ENCODE data around the gene LAMA5. TPM values are rescaled to one million over a fixed set of nuclear protein-coding genes. Genes with fewer than 3 reads are reported as not detected.

LAMA5 gene
- total RNA-seq, 2 donors from 2014 or later: 170 to 272 TPM

GRCh38 chr20:62303062-62303339, 64.1 kb downstream of the LAMA5 start:
- peak overlapping the region; percentile 84 to 91 for H3K4me3 ChIP-seq
- intact Hi-C loops (cut with DNase I): loop anchor here (2.0 to 10.0 kb wide), 2 partner anchors 74 to 192 kb away; no protein-coding TSS in a partner anchor
- peaks cover 0 to 16% of the 10 kb centered on the region in 2 donors for H3K36me3 ChIP-seq
- H3K27ac ChIP-seq: peak overlapping the region; percentile 98 to 99
- TF ChIP-seq POLR2A (IDR thresholded peaks at IDR 0.05): no peak
- no peak for TF ChIP-seq CTCF (IDR thresholded peaks at IDR 0.05)
- no peak for TF ChIP-seq POLR2AphosphoS5 (IDR thresholded peaks at IDR 0.05)
- no peaks in the 10 kb centered on the region for H3K9me3 ChIP-seq
- H3K27me3 ChIP-seq (replicated peaks; ENCODE audit: insufficient read depth): no peaks in the 10 kb centered on the region
- no peak for DNase-seq (ENCODE audit: low spot score)
- H3K4me1 ChIP-seq (replicated peaks): peaks cover 24% of the 10 kb centered on the region
- 0% methylated on average over 5 of the region's 39 CpGs for WGBS

DNA sequence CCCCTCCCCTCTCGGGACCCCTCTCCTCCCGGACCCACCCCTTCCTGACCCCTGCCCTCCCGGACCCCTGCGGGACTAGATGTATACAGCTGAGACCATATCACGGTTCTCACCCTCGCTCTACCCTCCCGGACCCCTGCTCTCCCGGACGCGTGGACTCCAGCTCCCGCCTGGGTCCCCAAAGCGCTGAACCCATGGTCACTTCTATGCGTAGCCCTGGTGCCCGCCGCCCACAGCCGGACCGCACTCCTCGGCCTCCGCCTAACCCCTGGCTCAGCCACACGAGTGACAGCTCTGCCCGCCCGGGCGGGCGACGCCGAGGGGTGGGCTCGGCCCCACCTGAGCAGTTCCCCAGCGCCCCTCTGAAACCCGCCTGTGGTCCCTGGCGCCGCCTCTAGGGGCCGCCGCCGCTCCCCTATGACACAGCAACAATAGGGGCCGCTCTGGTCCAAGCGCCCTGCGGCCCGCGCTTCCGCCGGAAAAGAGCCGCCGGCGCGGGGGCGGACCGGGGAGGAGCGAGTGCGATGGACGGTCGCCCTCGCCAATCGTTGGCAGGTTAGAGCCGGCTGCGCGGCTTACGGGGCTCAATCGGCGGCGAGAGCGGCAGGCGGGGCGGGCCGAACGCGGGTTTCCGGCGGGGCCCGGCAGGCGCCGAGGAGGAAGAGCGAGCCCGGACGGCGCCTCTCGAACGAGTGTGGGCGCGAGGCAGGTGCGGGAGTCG, 64.6 kb downstream of the LAMA5 start, which contains the start of gene ADRM1:
Gene ADRM1, plus strand, starts transcription at position 657 of the 721 bp plus-strand sequence. CDS start 572 bp downstream, outside the sequence.
- Histone ChIP-seq H3K9me3 (no peaks in the 10 kb centered on the region), H3K27ac (peak within 1 kb of the TSS; percentile 98 to 99), H3K36me3 (peaks cover 0 to 11% of the 10 kb centered on the region in 2 donors), H3K4me3 (peak within 1 kb of the TSS; percentile 84 to 91), H3K4me1 (replicated peaks) (peaks cover 25% of the 10 kb centered on the region), H3K27me3 (replicated peaks; ENCODE audit: insufficient read depth) (no peaks in the 10 kb centered on the region)
- WGBS: under 1% methylated on average over 52 of the region's 81 CpGs
- DNase-seq (ENCODE audit: low spot score): peak; percentile 95
- intact Hi-C loops (cut with DNase I): loop anchor here (2.0 to 10.0 kb wide), 2 partner anchors 74 to 192 kb away; no protein-coding TSS in a partner anchor
- TF ChIP-seq POLR2AphosphoS5 (IDR thresholded peaks at IDR 0.05) (peak; percentile 95), POLR2A (IDR thresholded peaks at IDR 0.05) (peak; percentile 57), CTCF (IDR thresholded peaks at IDR 0.05) (peak; percentile 95 to 99 (median 98))

- no peaks in the 10 kb centered on the region for H3K9me3 ChIP-seq
- 3% methylated on average over 24 of the region's 24 CpGs for WGBS
- TF ChIP-seq POLR2AphosphoS5 (IDR thresholded peaks at IDR 0.05): peak; percentile 77
- TF ChIP-seq CTCF (IDR thresholded peaks at IDR 0.05): peak; percentile 72 to 96 (median 84)
- peak; percentile 14 for TF ChIP-seq POLR2A (IDR thresholded peaks at IDR 0.05)
- H3K27ac ChIP-seq: peak overlapping the region; percentile 98 to 99
- no peaks in the 10 kb centered on the region for H3K27me3 ChIP-seq (replicated peaks; ENCODE audit: insufficient read depth)
- H3K36me3 ChIP-seq: peaks cover 0 to 8% of the 10 kb centered on the region in 2 donors
- DNase-seq (ENCODE audit: low spot score): peak; percentile 87
- intact Hi-C loops (cut with DNase I): loop anchor here (2.0 to 10.0 kb wide), 2 partner anchors 75 to 193 kb away; no protein-coding TSS in a partner anchor
- peak overlapping the region; percentile 84 to 91 for H3K4me3 ChIP-seq
- peaks cover 24% of the 10 kb centered on the region for H3K4me1 ChIP-seq (replicated peaks)
Observed at GRCh38 chr20:62301773-62302340, 65.3 kb downstream of the LAMA5 start.

- H3K27me3 ChIP-seq (replicated peaks; ENCODE audit: insufficient read depth): no peaks in the 10 kb centered on the region
- no peak for TF ChIP-seq POLR2A (IDR thresholded peaks at IDR 0.05)
- TF ChIP-seq POLR2AphosphoS5 (IDR thresholded peaks at IDR 0.05): no peak
- TF ChIP-seq CTCF (IDR thresholded peaks at IDR 0.05): no peak
- 86% methylated on average over 11 of the region's 11 CpGs for WGBS
- DNase-seq (ENCODE audit: low spot score): no peak
- peaks cover 24% of the 10 kb centered on the region for H3K4me1 ChIP-seq (replicated peaks)
- H3K4me3 ChIP-seq: no peak overlapping the region
- no peaks in the 10 kb centered on the region for H3K9me3 ChIP-seq
- no peak overlapping the region for H3K27ac ChIP-seq
- intact Hi-C loops (cut with DNase I): loop anchor here (10.0 kb wide), 1 partner anchor 194 kb away; no protein-coding TSS in a partner anchor
- peaks cover 0 to 1% of the 10 kb centered on the region in 2 donors for H3K36me3 ChIP-seq
Observed at GRCh38 chr20:62301111-62301668, 65.9 kb downstream of the LAMA5 start.

All from prostate gland (tissue), 2 donors.